COR-L47 (cell line): ENCODE data around the gene MYL6.
"Not testable (repeated sequence)": the region's sequence is repeated elsewhere in the genome, so short reads cannot be mapped to it uniquely, and the experiment has no call there.

Experiments used
- DNase-seq: peaks from one replicate; lab custom pipeline; 2025; lab: John Stamatoyannopoulos, UW

Gene MYL6

DNA sequence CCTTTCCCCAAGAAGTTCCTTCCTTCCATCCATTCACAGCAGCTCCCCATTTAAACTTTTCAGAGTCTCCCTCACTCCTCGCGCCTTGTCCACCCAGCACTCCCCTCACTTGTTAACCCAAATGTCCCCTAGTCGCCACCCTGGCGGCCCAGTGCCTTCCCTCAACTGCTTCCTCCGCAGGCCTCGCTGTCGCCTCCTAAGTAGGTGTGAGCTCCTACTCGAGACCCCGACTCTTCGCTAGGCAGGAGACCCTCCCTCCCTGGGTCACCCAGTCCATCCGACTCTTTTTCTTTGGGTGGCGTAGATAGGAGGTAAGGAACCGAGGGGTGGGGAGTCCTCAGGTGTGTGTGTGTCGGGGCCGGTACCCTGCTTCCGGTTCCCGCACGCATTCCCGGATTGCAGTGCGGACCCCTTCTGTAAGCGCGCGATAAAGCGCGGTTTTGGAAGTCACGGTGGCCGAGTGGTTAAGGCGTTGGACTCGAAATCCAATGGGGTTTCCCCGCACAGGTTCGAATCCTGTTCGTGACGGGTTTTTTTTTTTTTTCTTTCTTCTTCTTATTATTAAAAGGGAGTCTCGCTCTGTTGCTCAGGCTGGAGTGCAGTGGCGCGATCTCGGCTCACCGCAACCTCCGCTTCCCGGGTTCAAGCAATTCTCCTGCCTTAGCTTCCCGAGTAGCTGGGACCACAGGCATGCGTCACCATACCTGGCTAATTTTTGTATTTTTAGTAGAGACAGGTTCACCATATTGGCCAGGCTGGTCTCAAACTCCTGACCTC is 31.9 kb downstream of the MYL6 start:
- DNase-seq = peak; percentile 82

DNA sequence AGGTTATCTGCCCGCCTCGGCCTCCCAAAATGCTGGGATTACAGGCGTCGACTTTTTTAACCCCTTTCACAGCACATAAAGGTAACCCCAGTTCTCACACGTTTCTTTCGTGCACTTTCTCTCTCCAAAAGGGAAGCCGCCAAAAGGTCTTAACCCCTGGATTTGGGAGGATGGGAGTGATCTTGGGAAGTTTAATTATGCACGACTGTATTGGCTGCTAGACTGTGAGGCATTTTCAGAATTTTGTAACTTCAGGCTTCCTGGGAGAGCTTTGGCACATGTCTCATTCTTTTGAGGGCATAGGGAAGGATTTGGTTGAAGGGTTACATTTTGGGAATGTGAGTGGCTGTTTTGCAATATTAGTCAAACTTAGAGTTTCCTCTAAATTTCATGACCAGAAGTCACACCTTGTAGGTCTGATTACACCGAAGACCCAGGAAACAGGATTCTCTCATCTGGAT is 32.6 kb downstream of the MYL6 start:
- DNase-seq = no peak

DNA sequence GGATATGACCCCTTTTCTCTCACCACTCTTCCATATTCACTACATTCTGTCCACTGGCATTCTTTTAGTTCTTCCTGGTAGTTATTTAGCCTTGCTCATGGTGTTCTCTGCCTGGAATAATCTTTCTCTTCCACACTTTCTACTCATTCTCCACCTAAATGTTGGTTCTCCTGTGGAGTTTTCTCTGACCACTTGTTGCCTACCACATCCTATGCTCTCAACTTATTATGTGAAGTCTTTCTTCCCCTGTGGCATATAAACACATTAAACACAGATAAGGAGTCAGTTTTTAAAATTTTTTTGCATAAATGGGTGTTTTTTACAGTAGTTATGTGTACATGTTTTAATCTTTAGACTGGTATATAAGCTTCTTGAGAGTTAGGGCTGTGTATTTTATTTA is 34.4 kb downstream of the MYL6 start:
- DNase-seq = no peak

DNA sequence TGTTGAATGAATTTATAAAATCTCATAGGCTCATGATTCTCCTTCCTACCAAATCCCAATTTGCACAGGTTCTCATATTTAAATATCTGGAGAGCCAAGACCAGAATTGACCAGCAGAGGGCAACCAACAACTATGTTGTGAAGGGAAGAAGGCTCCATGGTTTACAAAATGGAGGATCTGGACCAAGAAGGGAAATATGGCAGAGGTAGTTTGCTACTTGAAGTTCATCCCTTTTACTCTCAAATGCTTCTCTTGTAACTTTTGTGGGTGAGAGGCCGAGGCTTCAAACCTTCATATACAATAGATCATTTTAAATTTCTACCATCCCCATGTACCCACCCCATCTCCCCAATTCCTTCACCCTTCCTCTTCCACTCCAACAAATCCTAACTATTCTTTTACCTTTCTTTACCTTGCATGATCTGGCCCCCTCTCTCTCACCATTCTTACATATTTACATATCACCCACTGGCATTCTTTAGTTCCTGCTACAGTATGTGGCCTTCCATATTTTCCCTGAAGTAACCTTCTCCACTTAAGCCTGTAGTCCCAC is 34.9 kb downstream of the MYL6 start:
- DNase-seq = peak; percentile 85

DNA sequence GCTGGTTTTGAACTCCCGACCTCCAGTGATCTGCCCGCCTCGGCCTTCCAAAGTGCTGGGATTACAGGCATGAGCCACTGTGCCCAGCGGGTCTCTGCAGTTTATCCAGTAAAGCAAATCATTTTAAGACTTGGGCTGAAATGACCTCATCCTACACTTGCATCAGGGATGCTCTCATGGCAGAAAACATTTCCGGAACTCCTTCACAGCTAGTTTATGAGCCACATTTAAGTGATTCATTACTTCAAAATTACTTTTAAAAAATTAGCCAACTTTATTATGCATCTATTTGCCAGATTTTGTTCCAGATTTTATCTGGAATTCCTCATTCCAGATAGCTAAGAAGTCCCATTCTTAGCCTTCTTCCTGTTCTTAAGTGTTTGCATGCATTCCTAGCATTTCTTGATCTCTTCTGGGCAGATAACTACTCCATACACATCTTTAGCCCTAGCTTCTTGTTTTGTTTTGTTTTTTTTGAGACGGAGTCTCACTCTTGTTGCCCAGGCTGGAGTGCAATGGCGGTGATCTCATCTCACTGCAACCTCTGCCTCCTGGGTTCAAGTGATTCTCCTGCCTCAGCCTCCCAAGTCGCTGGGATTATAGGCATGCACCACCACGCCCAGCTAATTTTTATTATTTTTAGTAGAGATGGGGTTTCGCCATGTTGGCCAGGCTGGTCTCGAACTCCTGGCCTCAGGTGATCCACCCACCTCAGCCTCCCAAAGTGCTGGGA is 38.8 kb downstream of the MYL6 start:
- not testable (repeated sequence) for DNase-seq

DNA sequence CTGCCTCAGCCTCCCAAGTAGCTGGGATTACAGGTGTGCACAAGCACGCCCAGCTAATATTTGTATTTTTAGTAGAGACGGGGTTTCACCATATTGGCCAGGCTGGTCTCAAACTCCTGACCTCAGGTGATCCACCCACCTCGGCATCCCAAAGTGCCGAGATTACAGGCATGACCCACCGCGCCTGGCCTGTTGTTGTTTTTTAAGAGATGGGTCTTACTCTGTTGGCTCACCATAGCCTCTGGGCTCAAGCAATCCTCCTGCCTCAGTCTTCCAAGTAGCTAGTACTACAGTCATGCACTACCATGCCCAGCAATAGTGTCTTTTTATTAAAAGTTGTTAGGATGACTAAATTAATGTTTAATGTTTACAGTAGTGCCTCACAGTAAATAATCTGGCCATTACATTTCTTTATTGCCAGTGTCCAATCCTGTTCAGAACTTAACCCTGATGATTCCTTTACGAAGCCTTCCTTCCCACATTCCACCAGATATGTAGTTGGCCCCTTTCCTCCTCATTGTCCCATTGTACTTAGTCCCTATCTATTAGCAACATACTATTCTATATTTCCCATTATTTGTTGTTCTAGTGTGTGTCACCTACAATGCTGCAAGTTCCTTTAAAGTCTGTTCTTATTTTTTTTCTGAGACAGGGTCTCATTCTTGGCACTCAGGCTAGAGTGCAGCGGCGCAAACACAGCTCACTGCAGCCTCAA is 39.9 kb downstream of the MYL6 start:
- no peak for DNase-seq

DNA sequence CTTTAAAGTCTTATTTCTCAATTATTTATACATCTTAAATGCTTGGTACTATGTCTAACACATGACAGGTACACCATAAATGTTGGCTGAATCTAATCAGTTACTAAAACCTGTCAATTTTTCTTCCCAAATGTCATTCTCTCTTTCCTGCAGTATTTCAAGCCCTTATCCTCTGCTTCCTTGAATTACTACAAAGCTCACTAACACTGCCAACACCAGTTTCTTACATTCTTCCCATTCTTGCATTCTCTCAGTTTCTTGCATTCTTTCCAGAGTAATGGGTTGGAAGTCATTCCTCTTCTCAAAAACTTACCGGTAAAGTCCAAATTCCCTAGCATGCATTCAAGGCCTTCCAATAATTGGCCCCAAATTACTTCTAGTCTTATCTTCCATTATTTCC is 40.7 kb downstream of the MYL6 start:
- no peak for DNase-seq

DNA sequence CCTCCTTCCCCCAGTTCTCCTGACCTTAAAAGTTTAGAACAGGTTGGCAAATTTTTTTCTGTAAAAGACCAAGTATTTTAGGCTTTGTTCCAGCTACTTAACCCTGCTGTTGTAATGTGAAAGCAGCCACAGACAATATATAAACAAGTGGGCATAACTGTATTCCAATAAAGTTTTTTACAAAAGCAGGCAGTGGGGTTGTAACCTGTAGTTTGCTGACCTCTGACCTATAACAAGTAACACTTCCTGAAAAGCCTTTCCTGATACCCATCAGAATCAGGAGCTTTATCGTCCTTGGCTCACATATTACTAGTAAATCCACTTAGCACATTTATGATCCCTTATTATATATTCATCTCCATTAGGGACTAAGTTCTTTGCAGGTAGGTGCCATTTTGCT is 44.2 kb downstream of the MYL6 start:
- DNase-seq = no peak

DNA sequence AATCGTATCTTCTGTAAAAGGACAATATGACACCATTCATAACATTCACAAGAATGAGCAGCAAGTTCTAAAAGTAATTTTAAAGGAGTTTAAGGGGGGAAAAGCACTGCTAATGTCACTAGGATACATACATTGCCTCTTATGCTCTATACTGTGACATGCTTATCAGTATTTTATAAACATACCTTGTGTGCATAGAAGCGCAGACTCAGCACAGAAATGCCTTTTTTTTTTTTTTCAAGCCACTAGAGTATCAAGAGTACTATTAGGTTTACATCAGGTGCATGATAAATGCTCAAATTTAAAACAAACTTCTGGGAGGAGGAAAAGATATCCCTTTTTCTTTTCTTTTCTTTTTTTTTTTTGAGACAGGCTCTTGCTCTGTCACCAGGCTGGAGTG is 44.7 kb downstream of the MYL6 start:
- DNase-seq = no peak

DNA sequence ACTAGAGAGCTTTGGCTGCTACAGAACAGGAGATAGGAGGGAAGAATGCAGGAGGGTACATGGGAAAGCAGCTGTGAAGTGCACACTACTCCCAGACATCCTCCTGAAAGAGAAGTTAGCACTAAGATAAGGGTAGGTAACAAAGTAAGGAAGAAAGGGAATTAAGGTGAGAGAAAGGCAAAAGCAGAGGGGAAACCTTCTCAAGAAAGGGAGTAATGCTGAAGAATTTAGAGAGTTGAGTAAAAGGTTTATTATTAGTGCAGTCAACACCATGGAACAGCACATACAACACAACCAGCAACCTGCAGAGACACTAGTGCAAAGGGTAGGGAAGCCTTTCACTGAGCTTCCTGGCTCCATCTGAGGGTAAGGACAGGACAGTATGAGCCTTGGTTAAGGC is 46.1 kb downstream of the MYL6 start:
- DNase-seq = no peak

DNA sequence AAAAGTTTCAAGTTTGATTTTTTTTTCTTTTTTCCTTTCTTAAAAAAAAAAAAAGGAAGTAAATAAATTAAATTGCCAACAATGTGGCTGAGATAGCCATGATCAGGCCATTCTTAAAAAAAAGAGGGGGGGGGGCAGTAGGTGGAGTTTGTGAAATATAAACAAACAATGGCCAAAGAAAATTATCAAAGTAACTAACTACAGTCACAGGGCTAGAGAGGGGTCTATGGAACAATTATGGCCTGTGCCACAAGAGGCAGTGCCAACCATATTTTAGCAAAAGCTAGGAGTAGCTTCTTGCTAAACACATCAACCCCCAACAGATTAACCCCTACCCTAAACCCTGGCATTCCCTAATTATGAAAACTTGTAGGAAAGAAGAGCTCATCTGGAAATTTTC is 47.3 kb downstream of the MYL6 start:
- DNase-seq = no peak

DNA sequence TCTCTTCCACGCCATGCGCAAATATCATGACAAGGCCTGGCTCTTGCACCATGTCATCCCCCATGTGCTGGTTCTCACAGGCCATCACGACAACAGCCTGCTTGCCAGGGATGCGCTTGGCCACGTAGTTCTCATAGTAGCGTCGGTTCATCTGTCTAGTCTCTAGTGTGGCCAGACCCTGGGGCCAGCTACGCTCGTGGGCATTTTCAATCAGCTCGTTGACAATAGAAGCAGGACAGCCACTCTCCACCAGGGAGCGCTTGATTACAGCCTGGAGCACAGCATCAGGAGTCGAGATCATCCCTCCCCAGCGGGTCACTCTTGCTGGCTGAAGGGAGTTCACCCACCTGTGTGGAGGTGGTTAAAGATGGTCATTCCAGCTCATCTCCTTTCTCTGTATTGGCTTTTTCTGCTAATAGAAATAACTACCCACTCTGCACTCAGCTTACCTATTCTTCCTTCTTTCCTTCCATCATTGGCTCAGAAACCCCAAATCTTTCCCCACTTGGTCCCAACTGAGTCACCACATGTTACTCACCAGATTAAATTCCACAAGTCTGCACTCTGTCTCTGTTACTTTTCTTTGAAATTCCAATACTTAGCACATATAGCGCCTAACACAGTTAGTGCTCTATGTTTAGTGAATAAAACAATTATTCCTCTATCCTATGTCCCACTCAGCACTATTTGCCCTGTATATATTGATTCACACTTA is 48.5 kb downstream of the MYL6 start:
- no peak for DNase-seq

DNA sequence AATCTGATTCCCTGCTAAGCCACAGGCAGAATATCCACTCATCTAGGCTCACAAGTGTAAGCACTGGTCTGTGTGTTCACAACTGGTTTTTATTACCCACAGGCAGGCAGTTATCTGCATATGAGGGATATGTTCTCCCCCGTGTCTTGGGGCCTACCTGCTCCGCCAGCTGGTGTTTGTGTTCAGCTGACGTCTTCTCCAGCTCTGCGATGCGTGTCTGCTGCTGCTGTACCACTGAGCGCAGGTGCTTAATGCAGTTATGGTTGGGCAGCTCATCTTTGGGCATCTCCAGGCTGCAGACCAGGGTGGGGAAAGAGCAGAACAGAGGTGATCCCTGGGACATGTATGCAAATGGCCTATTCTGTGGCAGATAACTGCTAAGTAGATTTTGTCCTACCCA is 49.8 kb downstream of the MYL6 start:
- no peak for DNase-seq
